Type B pancreatic cell (in vitro differentiated cells): ENCODE data around the gene NTMT2. TPM values are rescaled to one million over a fixed set of nuclear protein-coding genes. Genes with fewer than 3 reads are reported as not detected.

ENCODE experiments used
- DNase-seq: peaks from one replicate; pipeline ENCODE4 v3.0.0; 2021; ENCODE audit warnings: mixed read lengths; ENCODE audit not compliant: unreplicated experiment; ENCODE audit errors: extremely low spot score
- H3K27ac Mint-ChIP-seq: 2 replicates; pipeline ENCODE4 v1.8.0; 2021; ENCODE audit warnings: mild to moderate bottlenecking, mixed read lengths
- H3K27me3 Mint-ChIP-seq: 2 replicates; pipeline ENCODE4 v1.8.0; 2021; ENCODE audit warnings: mixed read lengths
- H3K36me3 Mint-ChIP-seq: 2 replicates; pipeline ENCODE4 v1.8.0; 2021; ENCODE audit warnings: mixed read lengths
- H3K4me1 Mint-ChIP-seq: one replicate; pipeline ENCODE4 v1.8.0; 2021; ENCODE audit warnings: mixed read lengths; ENCODE audit not compliant: unreplicated experiment
- H3K4me3 Mint-ChIP-seq: 2 replicates; pipeline ENCODE4 v1.8.0; 2021; ENCODE audit warnings: mild to moderate bottlenecking, mixed read lengths
- H3K9me3 Mint-ChIP-seq: 2 replicates; pipeline ENCODE4 v1.8.0; 2021; ENCODE audit warnings: mixed read lengths
- total RNA-seq: library from RNA; stranded (reverse); gene quantifications from 2 replicates; pipeline ENCODE4 v1.2.1, GENCODE V29; 2021; ENCODE audit warnings: low replicate concordance
- TF ChIP-seq, protein P1 (sequence below): fragments of 200-600 bp; sonication (generic); conservative IDR thresholded peaks from 2 replicates; pipeline ENCODE4 v1.5.0; 2021; ENCODE audit warnings: antibody characterized with exemption, mild to moderate bottlenecking

The NTMT2 gene
- total RNA-seq, 1 donor from 2014 or later, result not detected

DNA sequence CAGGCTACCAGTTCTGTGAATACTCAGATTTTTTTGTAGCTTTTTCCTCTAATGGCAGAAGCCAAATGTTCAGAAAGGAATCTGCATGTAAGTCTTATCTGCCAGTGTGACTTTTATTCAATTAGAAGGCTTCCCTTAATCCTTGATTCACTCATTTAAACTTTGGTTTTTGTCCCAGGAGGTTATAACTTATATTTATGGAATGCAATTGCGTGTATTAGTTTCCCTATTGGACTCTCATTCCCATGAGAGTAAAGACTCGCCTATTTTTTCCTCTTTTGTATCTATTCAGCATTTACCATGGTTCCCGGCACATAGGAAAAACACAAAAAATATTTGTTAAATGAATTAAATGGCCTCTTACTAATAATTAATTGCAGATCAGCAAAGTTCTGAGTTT is 3.5 kb downstream of the NTMT2 start:
- Mint-ChIP-seq H3K4me1 (peaks cover 30% of the 10 kb centered on the region), H3K27ac (no peak overlapping the region), H3K4me3 (no peak overlapping the region), H3K27me3 (no peaks in the 10 kb centered on the region), H3K36me3 (no peaks in the 10 kb centered on the region), H3K9me3 (peaks cover 12% of the 10 kb centered on the region)
- no peak for DNase-seq
- TF ChIP-seq, protein P1, sequence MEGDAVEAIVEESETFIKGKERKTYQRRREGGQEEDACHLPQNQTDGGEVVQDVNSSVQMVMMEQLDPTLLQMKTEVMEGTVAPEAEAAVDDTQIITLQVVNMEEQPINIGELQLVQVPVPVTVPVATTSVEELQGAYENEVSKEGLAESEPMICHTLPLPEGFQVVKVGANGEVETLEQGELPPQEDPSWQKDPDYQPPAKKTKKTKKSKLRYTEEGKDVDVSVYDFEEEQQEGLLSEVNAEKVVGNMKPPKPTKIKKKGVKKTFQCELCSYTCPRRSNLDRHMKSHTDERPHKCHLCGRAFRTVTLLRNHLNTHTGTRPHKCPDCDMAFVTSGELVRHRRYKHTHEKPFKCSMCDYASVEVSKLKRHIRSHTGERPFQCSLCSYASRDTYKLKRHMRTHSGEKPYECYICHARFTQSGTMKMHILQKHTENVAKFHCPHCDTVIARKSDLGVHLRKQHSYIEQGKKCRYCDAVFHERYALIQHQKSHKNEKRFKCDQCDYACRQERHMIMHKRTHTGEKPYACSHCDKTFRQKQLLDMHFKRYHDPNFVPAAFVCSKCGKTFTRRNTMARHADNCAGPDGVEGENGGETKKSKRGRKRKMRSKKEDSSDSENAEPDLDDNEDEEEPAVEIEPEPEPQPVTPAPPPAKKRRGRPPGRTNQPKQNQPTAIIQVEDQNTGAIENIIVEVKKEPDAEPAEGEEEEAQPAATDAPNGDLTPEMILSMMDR, result no peak

DNA sequence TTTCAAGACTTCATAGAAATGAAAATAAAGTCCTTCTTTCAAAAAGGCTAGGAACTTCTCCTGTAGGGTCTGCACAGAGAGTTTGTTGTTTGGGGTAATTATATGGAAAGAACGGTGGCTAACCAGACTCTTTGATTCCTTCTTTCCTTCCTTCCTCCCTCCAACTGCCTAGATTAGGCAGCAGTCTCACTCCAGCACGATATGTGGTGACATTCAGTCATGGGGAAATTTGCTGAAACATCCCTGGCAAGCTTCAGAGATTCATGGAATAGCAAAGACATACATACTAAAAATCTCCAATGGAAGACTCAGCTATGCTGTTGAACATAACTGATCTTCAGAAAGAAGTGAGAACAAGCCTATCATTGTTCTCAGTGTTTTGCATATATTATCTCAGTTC is 4.3 kb downstream of the NTMT2 start:
- no peak overlapping the region for H3K4me3 Mint-ChIP-seq
- peaks cover 29% of the 10 kb centered on the region for H3K4me1 Mint-ChIP-seq
- no peaks in the 10 kb centered on the region for H3K36me3 Mint-ChIP-seq
- H3K27me3 Mint-ChIP-seq, result no peaks in the 10 kb centered on the region
- H3K27ac Mint-ChIP-seq, result no peak overlapping the region
- DNase-seq, result no peak
- H3K9me3 Mint-ChIP-seq, result peaks cover 12% of the 10 kb centered on the region
- TF ChIP-seq, protein P1, result no peak

DNA sequence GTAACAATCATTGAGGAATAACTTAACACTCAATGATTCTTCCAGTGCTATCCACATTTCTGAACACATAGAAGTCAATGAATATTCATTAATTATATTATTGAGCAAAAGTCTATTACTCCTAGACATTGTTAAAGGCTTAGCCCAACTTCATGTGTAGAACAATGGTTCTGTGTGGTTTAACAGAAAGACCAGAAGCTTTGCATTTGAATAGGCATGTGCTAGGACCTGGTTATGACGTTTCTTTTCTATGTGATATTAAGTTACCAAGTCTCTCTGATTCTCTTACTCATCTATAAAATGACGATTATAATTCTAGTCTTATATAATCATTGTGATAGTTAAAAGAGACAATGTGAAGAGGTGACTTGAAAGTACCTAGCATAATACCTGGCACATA is 5.2 kb downstream of the NTMT2 start:
- DNase-seq, result no peak
- TF ChIP-seq, protein P1, result no peak
- Mint-ChIP-seq H3K27ac (no peak overlapping the region), H3K27me3 (no peaks in the 10 kb centered on the region), H3K4me3 (no peak overlapping the region), H3K9me3 (peaks cover 17% of the 10 kb centered on the region), H3K4me1 (peaks cover 20% of the 10 kb centered on the region), H3K36me3 (no peaks in the 10 kb centered on the region)

DNA sequence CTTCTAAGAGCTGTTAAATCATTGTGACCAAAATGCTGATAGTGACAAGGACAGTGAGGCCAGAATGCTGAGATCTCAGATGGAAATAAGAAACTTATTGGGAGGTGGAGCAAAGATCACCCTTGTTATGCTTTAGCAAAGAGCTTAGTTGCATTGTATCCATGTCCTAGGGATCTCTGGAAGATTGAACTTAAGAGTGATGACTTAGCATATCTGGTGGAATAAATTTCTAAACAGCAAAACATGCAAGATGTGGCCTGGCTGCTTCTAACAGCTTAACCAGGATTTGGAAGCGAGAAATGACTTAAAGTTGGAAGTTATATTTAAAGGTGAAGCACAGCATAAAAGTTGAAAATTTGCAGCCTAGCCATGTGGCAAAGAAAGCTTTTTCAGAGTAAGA is 7.7 kb downstream of the NTMT2 start:
- Mint-ChIP-seq H3K27ac (no peak overlapping the region), H3K4me3 (no peak overlapping the region), H3K9me3 (peaks cover 17% of the 10 kb centered on the region), H3K27me3 (no peaks in the 10 kb centered on the region), H3K36me3 (no peaks in the 10 kb centered on the region), H3K4me1 (peaks cover 4% of the 10 kb centered on the region)
- DNase-seq, result no peak
- TF ChIP-seq, protein P1, result no peak

DNA sequence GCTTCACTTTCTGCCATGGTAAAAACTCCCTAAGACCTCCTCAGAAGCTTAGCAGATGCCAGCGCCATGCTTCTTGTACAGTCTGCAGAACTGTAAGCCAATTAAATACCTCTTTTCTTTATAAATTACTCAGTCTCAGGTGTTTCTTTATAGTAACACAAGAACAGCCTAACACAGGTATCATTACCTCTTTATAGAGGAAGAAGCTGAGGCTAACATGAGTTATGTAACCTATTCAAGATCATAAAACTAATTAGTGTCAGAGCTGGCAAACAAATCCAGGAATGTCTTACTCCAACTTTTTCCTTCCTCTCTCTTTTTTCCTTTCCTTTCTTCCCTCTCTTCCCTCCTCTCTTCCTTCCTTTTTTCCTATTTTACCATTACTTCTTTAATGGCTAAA is 9.3 kb downstream of the NTMT2 start:
- H3K36me3 Mint-ChIP-seq, result no peaks in the 10 kb centered on the region
- H3K27me3 Mint-ChIP-seq, result no peaks in the 10 kb centered on the region
- DNase-seq, result no peak

More for the DNA sequence above, 9.3 kb downstream of the NTMT2 start:
- TF ChIP-seq, protein P1, result no peak
- Mint-ChIP-seq H3K4me1 (peaks cover 2% of the 10 kb centered on the region), H3K4me3 (no peak overlapping the region), H3K9me3 (peaks cover 16% of the 10 kb centered on the region), H3K27ac (no peak overlapping the region)
